PC-9 (cell line): ENCODE measurements around the gene CTTNBP2. TPM values are rescaled to one million over a fixed set of nuclear protein-coding genes. Genes with fewer than 3 reads are reported as not detected.

Experiments used
- BruUV-seq: library from RNA; stranded (reverse); fragments of 400-500 nt; replicated peaks from 2 replicates; lab custom pipeline; 2021; lab: Mats Ljungman, UMichigan
- CTCF ChIA-PET: fragments of 300-600 bp; sonication (Branson Sonifier 250); formaldehyde crosslinking; loops from one replicate; lab custom pipeline; 2022; ENCODE audit warnings: antibody characterized with exemption; lab: Charles Lee
- POLR2A ChIA-PET: fragments of 300-600 bp; sonication (Branson Sonifier 250); formaldehyde crosslinking; loops from one replicate; lab custom pipeline; 2022; ENCODE audit warnings: antibody characterized with exemption; ENCODE audit not compliant: unreplicated experiment; lab: Charles Lee
- DNase-seq, 2 experiments: peaks; one replicate each; pipeline versions ENCODE4 v3.0.0 to v3.0.0-alpha.2; 2015 to 2022; ENCODE audit warnings: mixed read lengths in 1 of 2
- H2AFZ ChIP-seq: fragments of 200-600 bp; sonication (generic); 2 replicates; pipeline ENCODE4 v1.8.1; 2017; ENCODE audit warnings: antibody characterized with exemption
- H3F3A ChIP-seq: fragments of 200-600 bp; sonication (generic); 2 replicates; pipeline ENCODE4 v1.8.1; 2017; ENCODE audit warnings: antibody characterized with exemption, mild to moderate bottlenecking, low read depth; ENCODE audit not compliant: insufficient read depth
- H3K27ac ChIP-seq: fragments of 200-600 bp; sonication (generic); 2 replicates; pipeline ENCODE4 v1.6.1; 2016; ENCODE audit warnings: mixed run types
- H3K27me3 ChIP-seq: fragments of 200-600 bp; sonication (generic); 2 replicates; pipeline ENCODE4 v1.6.1; 2016; ENCODE audit warnings: low read depth, mixed run types; ENCODE audit not compliant: insufficient read depth
- H3K36me3 ChIP-seq: fragments of 200-600 bp; sonication (generic); 2 replicates; pipeline ENCODE4 v1.6.1; 2016; ENCODE audit warnings: low read depth, mixed run types
- H3K4me1 ChIP-seq: fragments of 200-600 bp; sonication (generic); replicated peaks from 2 replicates; pipeline ENCODE4 v1.6.1; 2016; ENCODE audit warnings: mixed run types; ENCODE audit not compliant: insufficient read depth
- H3K4me2 ChIP-seq: fragments of 200-600 bp; sonication (generic); 2 replicates; pipeline ENCODE4 v1.6.1; 2017; ENCODE audit warnings: mixed run types
- H3K4me3 ChIP-seq: fragments of 200-600 bp; sonication (generic); 2 replicates; pipeline ENCODE4 v1.6.1; 2016; ENCODE audit warnings: mixed run types
- H3K79me2 ChIP-seq: fragments of 200-600 bp; sonication (generic); 2 replicates; pipeline ENCODE4 v1.6.1; 2017; ENCODE audit warnings: low read depth, mixed run types
- H3K9me2 ChIP-seq: fragments of 200-600 bp; sonication (generic); 2 replicates; pipeline ENCODE4 v1.8.1; 2017; ENCODE audit warnings: mild to moderate bottlenecking; ENCODE audit not compliant: insufficient read depth
- H3K9me3 ChIP-seq: fragments of 200-600 bp; sonication (generic); 2 replicates; pipeline ENCODE4 v1.8.1; 2016; ENCODE audit warnings: low read depth; ENCODE audit not compliant: insufficient read depth
- H4K20me1 ChIP-seq: fragments of 200-600 bp; sonication (generic); 2 replicates; pipeline ENCODE4 v1.8.1; 2017; ENCODE audit not compliant: insufficient read depth
- EZH2 ChIP-seq: fragments of 200-600 bp; sonication (generic); IDR thresholded peaks from 2 replicates; pipeline ENCODE4 v1.8.0; 2017; ENCODE audit warnings: antibody characterized with exemption, low read depth
- intact Hi-C: fragments of 100-400 bp; cut with micrococcal nuclease; formaldehyde crosslinking; loops from one replicate; pipeline ENCODE4 v1.10.0; 2022; ENCODE audit not compliant: unreplicated experiment
- total RNA-seq: library from RNA; stranded (reverse); gene quantifications from 2 replicates; pipeline ENCODE4 v1.2.3, GENCODE V29; 2021
- TF ChIP-seq, protein P1 (sequence below): fragments of 200-600 bp; sonication (generic); conservative IDR thresholded peaks from 2 replicates; pipeline ENCODE4 v1.6.1; 2017; ENCODE audit warnings: mixed run types, antibody characterized with exemption, mild to moderate bottlenecking, moderate library complexity

The CTTNBP2 gene
- total RNA-seq, 1 experiment from 2014 or later = not detected

DNA sequence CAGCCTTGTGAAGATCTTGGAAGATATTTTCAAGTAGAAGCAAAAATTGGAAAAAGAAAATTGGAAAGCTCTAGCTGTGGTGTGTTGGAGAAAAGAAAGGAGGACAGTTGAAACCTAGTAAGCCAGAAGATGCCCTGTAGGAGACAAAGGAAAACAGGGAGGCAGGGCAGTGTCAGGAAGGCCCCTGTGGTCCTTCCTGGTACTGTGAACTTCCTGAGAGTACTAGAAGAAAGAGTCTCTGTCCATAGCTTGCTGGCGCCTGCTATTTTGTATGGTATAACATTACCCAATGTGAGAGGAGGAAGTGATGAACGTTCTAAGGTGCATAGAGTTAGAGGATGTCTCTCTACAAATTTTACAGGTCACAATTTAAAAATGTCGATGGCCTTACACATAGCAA lies 183.1 kb downstream of the CTTNBP2 start:
- CTCF ChIA-PET = no interaction called here
- H3K79me2 ChIP-seq = no peaks in the 10 kb centered on the region
- no peak overlapping the region for H3K27ac ChIP-seq
- H3F3A ChIP-seq = no peaks in the 10 kb centered on the region
- POLR2A ChIA-PET = no interaction called here
- TF ChIP-seq, protein P1, sequence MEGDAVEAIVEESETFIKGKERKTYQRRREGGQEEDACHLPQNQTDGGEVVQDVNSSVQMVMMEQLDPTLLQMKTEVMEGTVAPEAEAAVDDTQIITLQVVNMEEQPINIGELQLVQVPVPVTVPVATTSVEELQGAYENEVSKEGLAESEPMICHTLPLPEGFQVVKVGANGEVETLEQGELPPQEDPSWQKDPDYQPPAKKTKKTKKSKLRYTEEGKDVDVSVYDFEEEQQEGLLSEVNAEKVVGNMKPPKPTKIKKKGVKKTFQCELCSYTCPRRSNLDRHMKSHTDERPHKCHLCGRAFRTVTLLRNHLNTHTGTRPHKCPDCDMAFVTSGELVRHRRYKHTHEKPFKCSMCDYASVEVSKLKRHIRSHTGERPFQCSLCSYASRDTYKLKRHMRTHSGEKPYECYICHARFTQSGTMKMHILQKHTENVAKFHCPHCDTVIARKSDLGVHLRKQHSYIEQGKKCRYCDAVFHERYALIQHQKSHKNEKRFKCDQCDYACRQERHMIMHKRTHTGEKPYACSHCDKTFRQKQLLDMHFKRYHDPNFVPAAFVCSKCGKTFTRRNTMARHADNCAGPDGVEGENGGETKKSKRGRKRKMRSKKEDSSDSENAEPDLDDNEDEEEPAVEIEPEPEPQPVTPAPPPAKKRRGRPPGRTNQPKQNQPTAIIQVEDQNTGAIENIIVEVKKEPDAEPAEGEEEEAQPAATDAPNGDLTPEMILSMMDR = no peak
- TF ChIP-seq EZH2 = no peak
- H3K9me2 ChIP-seq = no peaks in the 10 kb centered on the region
- H2AFZ ChIP-seq = no peak overlapping the region
- intact Hi-C loops = no loop called here
- no peaks in the 10 kb centered on the region for H3K36me3 ChIP-seq
- no peak overlapping the region for H3K4me2 ChIP-seq
- H3K4me3 ChIP-seq = no peak overlapping the region
- H3K27me3 ChIP-seq = no peaks in the 10 kb centered on the region
- no TSS peak for BruUV-seq
- no peak for DNase-seq
- H4K20me1 ChIP-seq = no peaks in the 10 kb centered on the region
- H3K9me3 ChIP-seq = no peaks in the 10 kb centered on the region
- H3K4me1 ChIP-seq = no peaks in the 10 kb centered on the region

DNA sequence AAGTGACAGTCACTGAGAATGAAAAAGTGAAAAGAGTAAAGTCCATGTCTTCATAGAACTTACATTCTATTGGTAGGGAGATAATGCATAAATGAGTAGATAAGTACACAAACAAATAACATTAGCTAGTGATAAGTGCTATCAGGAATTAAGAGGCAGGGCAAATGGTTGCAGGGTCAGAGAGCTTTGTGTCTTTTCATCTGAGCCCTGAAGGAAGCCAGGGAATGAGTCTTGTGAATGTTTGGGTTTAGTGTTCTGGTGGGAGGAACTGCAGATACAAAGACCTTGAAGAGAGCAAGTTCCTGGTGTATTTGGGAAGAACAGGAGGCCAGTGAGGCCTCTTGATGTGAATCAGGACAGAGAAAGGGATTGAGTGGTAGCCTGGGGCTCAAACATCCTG lies 183.8 kb downstream of the CTTNBP2 start:
- ChIA-PET CTCF (no interaction called here), POLR2A (no interaction called here)
- no peaks in the 10 kb centered on the region for H3K79me2 ChIP-seq
- no peaks in the 10 kb centered on the region for H3K9me3 ChIP-seq
- no peaks in the 10 kb centered on the region for H3F3A ChIP-seq
- H3K27ac ChIP-seq = no peak overlapping the region
- no peak overlapping the region for H2AFZ ChIP-seq
- intact Hi-C loops = no loop called here
- TF ChIP-seq EZH2 = no peak
- TF ChIP-seq, protein P1 = no peak
- no peaks in the 10 kb centered on the region for H4K20me1 ChIP-seq
- BruUV-seq = no TSS peak
- no peaks in the 10 kb centered on the region for H3K9me2 ChIP-seq
- no peak overlapping the region for H3K4me3 ChIP-seq
- H3K36me3 ChIP-seq = no peaks in the 10 kb centered on the region
- DNase-seq = no peak
- H3K4me2 ChIP-seq = no peak overlapping the region
- no peaks in the 10 kb centered on the region for H3K4me1 ChIP-seq
- H3K27me3 ChIP-seq = no peaks in the 10 kb centered on the region

DNA sequence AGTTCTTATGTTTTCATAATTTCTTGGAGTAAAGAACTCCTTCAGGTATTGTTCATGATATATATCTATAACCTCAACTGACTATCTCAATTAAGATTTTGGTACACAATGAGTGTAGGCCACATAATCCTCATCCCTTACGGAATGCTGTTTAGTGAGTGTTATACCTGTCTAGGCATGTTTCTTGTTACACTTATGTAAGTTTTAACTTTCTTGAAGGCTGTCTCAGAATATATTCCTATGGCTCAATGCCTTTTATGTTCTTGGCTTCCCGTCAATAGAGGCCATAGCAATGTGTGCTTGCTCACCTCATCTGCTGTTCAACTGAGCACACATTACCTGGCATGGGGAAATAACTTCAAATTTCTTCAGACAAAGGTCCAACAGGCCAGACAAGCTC lies 185.1 kb downstream of the CTTNBP2 start:
- ChIA-PET POLR2A (no interaction called here), CTCF (no interaction called here)
- Histone ChIP-seq H3K4me3 (no peak overlapping the region), H3K4me1 (no peaks in the 10 kb centered on the region), H3K36me3 (no peaks in the 10 kb centered on the region), H3K9me3 (no peaks in the 10 kb centered on the region), H3K79me2 (no peaks in the 10 kb centered on the region), H3K27me3 (no peaks in the 10 kb centered on the region), H3K9me2 (no peaks in the 10 kb centered on the region), H4K20me1 (no peaks in the 10 kb centered on the region), H2AFZ (no peak overlapping the region), H3F3A (no peaks in the 10 kb centered on the region; the same call in 1 of the 2 replicates), H3K4me2 (no peak overlapping the region), H3K27ac (no peak overlapping the region)
- no TSS peak for BruUV-seq
- TF ChIP-seq, protein P1 = no peak
- no peak for TF ChIP-seq EZH2
- intact Hi-C loops = no loop called here
- no peak for DNase-seq
